Progenitor cell of endocrine pancreas (in vitro differentiated cells): Measurements from ENCODE around the gene IL21R. TPM values are rescaled to one million over a fixed set of nuclear protein-coding genes. Genes with fewer than 3 reads are reported as not detected.

ENCODE experiments used
- DNase-seq: peaks from one replicate; pipeline ENCODE4 v3.0.0; 2021; ENCODE audit warnings: low spot score; ENCODE audit not compliant: unreplicated experiment
- H3K27ac Mint-ChIP-seq: 2 replicates; pipeline ENCODE4 v1.8.0; 2021; ENCODE audit warnings: mild to moderate bottlenecking, moderate library complexity, mixed read lengths
- H3K27me3 Mint-ChIP-seq: 2 replicates; pipeline ENCODE4 v1.8.0; 2021; ENCODE audit warnings: mixed read lengths
- H3K36me3 Mint-ChIP-seq: 2 replicates; pipeline ENCODE4 v1.8.0; 2022; ENCODE audit warnings: mixed read lengths; ENCODE audit not compliant: insufficient read depth
- H3K4me1 Mint-ChIP-seq: 2 replicates; pipeline ENCODE4 v1.8.0; 2021; ENCODE audit warnings: low read depth, mixed read lengths
- H3K4me3 Mint-ChIP-seq: 2 replicates; pipeline ENCODE4 v1.8.0; 2021; ENCODE audit warnings: low read depth, mild to moderate bottlenecking, moderate library complexity, mixed read lengths
- H3K9me3 Mint-ChIP-seq: 2 replicates; pipeline ENCODE4 v1.8.0; 2021; ENCODE audit warnings: low read depth, mixed read lengths
- CTCF ChIP-seq: fragments of 200-600 bp; sonication (generic); IDR thresholded peaks from one replicate; pipeline ENCODE4 v1.5.0; 2021; ENCODE audit warnings: antibody characterized with exemption, mild to moderate bottlenecking; ENCODE audit not compliant: unreplicated experiment
- total RNA-seq: library from RNA; stranded (reverse); gene quantifications from 2 replicates; pipeline ENCODE4 v1.2.1, GENCODE V29; 2021

IL21R gene
- total RNA-seq, 1 donor from 2014 or later: not detected

DNA sequence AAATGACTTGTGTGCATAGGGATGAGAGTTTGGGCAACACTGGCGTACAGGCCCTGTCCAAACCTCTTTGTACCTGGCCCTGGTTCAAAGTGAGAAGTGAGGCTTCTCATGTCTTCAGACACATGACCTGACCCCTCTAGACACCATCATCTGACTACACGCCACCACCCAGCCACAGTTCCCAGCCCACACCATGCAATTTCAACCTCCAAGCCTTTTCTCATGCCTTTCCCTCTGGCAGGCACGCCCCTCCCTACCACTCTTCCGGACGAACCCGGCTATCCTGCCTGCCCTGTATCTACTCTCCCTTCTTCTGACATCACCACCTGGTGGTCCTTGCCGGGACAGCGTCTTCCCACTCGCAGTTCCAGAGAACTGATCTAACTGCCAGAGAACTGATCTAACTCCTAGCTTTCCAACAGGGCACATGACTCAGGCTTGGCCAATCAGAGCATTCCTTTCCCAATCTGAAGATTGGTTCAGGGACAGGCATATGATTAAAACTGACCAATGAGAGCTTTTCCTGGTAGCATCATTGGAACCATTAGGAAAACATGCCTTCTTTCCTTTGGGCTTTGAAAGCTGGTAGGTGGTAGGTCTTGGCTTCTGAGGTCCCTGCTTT is 27.1 kb upstream of the IL21R start:
- no peaks in the 10 kb centered on the region for H3K36me3 Mint-ChIP-seq
- peak; percentile 34 for DNase-seq
- no peaks in the 10 kb centered on the region for H3K9me3 Mint-ChIP-seq

GRCh38 chr16:27377666-27378485 is 24.1 kb upstream of the IL21R start:
- no peaks in the 10 kb centered on the region for H3K36me3 Mint-ChIP-seq
- peaks cover 4% of the 10 kb centered on the region for H3K27me3 Mint-ChIP-seq
- no peak overlapping the region for H3K4me3 Mint-ChIP-seq
- no peaks in the 10 kb centered on the region for H3K9me3 Mint-ChIP-seq
- H3K27ac Mint-ChIP-seq: no peak overlapping the region
- no peaks in the 10 kb centered on the region for H3K4me1 Mint-ChIP-seq
- no peak for DNase-seq
- no peak for TF ChIP-seq CTCF

More for the DNA sequence above, 27.1 kb upstream of the IL21R start:
- H3K4me1 Mint-ChIP-seq: no peaks in the 10 kb centered on the region
- no peaks in the 10 kb centered on the region for H3K27me3 Mint-ChIP-seq
- TF ChIP-seq CTCF: peak; percentile 62
- no peak overlapping the region for H3K27ac Mint-ChIP-seq
- no peak overlapping the region for H3K4me3 Mint-ChIP-seq

- Mint-ChIP-seq H3K4me1 (no peaks in the 10 kb centered on the region), H3K27ac (no peak overlapping the region), H3K4me3 (no peak overlapping the region), H3K27me3 (peaks cover 4% of the 10 kb centered on the region), H3K9me3 (peaks cover under 1% of the 10 kb centered on the region), H3K36me3 (no peaks in the 10 kb centered on the region)
- TF ChIP-seq CTCF: no peak
- no peak for DNase-seq
These were observed 23.0 kb upstream of the IL21R start for GRCh38 chr16:27378871-27379481.

GRCh38 chr16:27379919-27380318 is 22.1 kb upstream of the IL21R start:
- no peak for DNase-seq
- H3K4me3 Mint-ChIP-seq: no peak overlapping the region
- peaks cover 7% of the 10 kb centered on the region for H3K9me3 Mint-ChIP-seq

More at GRCh38 chr16:27379919-27380318, 22.1 kb upstream of the IL21R start:
- Mint-ChIP-seq H3K27ac (no peak overlapping the region), H3K4me1 (no peaks in the 10 kb centered on the region), H3K27me3 (peaks cover 9% of the 10 kb centered on the region), H3K36me3 (peaks cover 2% of the 10 kb centered on the region)
- TF ChIP-seq CTCF: no peak
